HepG2 (cell line): Measurements from ENCODE around the gene ST3GAL5. TPM values are rescaled to one million over a fixed set of nuclear protein-coding genes. Genes with fewer than 3 reads are reported as not detected.

ENCODE experiments used
- ATAC-seq: fragments of 200-7000 bp; cut with Tn5 transposase; 3 replicates; pipeline ENCODE4 v1.9.1; 2020; ENCODE audit warnings: mild to moderate bottlenecking, moderate library complexity
- BruUV-seq: library from RNA; stranded (reverse); fragments of 400-500 nt; replicated peaks from 2 replicates; lab custom pipeline; 2021; lab: Mats Ljungman, UMichigan
- CTCF ChIA-PET: fragments of 300-600 bp; formaldehyde crosslinking; extraction: SDS; loops from one replicate; lab custom pipeline; 2021; ENCODE audit warnings: low total read pairs, inconsistent platforms, low intra/inter-chr PET ratio; lab: Yijun Ruan, JAX
- POLR2A ChIA-PET: fragments of 350-600 bp; sonication (Branson Sonifier 250); formaldehyde crosslinking; loops from one replicate; lab custom pipeline; 2020; ENCODE audit warnings: antibody characterized with exemption, inconsistent platforms; lab: Yijun Ruan, JAX
- DNase-seq: peaks from one replicate; pipeline ENCODE4 v3.0.0-alpha.2; 2015; ENCODE audit warnings: low spot score
- FAIRE-seq: peaks from 3 replicates; lab custom pipeline; 2011; peaks lifted over from hg19 to GRCh38; lab: Jason Lieb, UNC
- H2AFZ ChIP-seq: one replicate; pipeline ENCODE4 v1.6.1; 2011; ENCODE audit warnings: low read length, inconsistent platforms
- H3K27ac ChIP-seq: fragments of 300-600 bp; 3 replicates; pipeline ENCODE4 v1.8.0; 2011; ENCODE audit warnings: mixed run types, mild to moderate bottlenecking, mixed read lengths, low read length, inconsistent platforms; ENCODE audit not compliant: insufficient read depth; ENCODE audit errors: extremely low read length
- H3K27me3 ChIP-seq, 2 experiments: fragments of 200-600 bp in 1 of 2; 2 replicates in 1 of 2; 3 replicates in 1 of 2; pipeline versions ENCODE4 v1.6.0 to v1.8.0; 2011; ENCODE audit warnings: low read length in 2 of 2, mild to moderate bottlenecking in 2 of 2, moderate library complexity in 2 of 2, inconsistent platforms in 1 of 2; ENCODE audit not compliant: insufficient read depth in 2 of 2, control insufficient read depth in 1 of 2
- H3K36me3 ChIP-seq, 2 experiments: fragments of 200-600 bp in 1 of 2; replicated peaks in 1 of 2; 2 replicates in 1 of 2; 3 replicates in 1 of 2; pipeline versions ENCODE4 v1.5.1 to v1.8.0; 2011; ENCODE audit warnings: low read length in 2 of 2, inconsistent platforms in 1 of 2; ENCODE audit not compliant: insufficient read depth in 2 of 2, control insufficient read depth in 1 of 2
- H3K4me1 ChIP-seq: 2 replicates; pipeline ENCODE4 v1.5.1; 2012; ENCODE audit warnings: low read length, inconsistent platforms; ENCODE audit not compliant: insufficient read depth
- H3K4me2 ChIP-seq: 2 replicates; pipeline ENCODE4 v1.6.0; 2011; ENCODE audit warnings: low read depth, low read length, inconsistent platforms
- H3K4me3 ChIP-seq, 3 experiments: fragments of 200-600 bp in 1 of 3; sonication (generic), shearing (Covaris generic) in 1 of 3; replicated peaks in 1 of 3; 2 replicates each; pipeline ENCODE4 v1.5.1; 2011 to 2016; ENCODE audit warnings: low read length in 3 of 3, inconsistent platforms in 2 of 3, low read depth in 2 of 3, mild to moderate bottlenecking in 2 of 3, control low read depth in 1 of 3, mixed read lengths in 1 of 3; ENCODE audit not compliant: insufficient read depth in 1 of 3
- H3K79me2 ChIP-seq: one replicate; pipeline ENCODE4 v1.6.1; 2011; ENCODE audit warnings: low read length, inconsistent platforms; ENCODE audit not compliant: insufficient read depth
- H3K9ac ChIP-seq: 2 replicates; pipeline ENCODE4 v1.6.0; 2011; ENCODE audit warnings: mild to moderate bottlenecking, low read depth, low read length, inconsistent platforms; ENCODE audit not compliant: insufficient read depth
- H3K9me3 ChIP-seq: 2 replicates; pipeline ENCODE4 v1.5.1; 2012; ENCODE audit warnings: mild to moderate bottlenecking, low read length
- H4K20me1 ChIP-seq: 2 replicates; pipeline ENCODE4 v1.6.0; 2011; ENCODE audit warnings: inconsistent platforms, mild to moderate bottlenecking, low read length, moderate library complexity; ENCODE audit not compliant: insufficient read depth
- ATF4 ChIP-seq, 2 experiments: fragments of 450-650 bp in 1 of 2; sonication (generic) in 1 of 2; formaldehyde crosslinking; IDR thresholded peaks; 2 replicates each; pipeline versions ENCODE4 v1.5.0 to v1.8.0; 2020 to 2022; ENCODE audit warnings: mild to moderate bottlenecking in 1 of 2, missing genetic modification reagents in 1 of 2
- HNRNPUL1 ChIP-seq: fragments of 200-400 bp; formaldehyde crosslinking; IDR thresholded peaks from 2 replicates; pipeline ENCODE4 v1.6.1; 2017; ENCODE audit warnings: low read depth, mild to moderate bottlenecking, low read length, moderate library complexity
- SALL1 ChIP-seq: sonication (generic); formaldehyde crosslinking; IDR thresholded peaks from 2 replicates; pipeline ENCODE4 v1.8.0; 2022; ENCODE audit warnings: mild to moderate bottlenecking, missing genetic modification reagents
- SNAPC4 ChIP-seq: sonication (generic); formaldehyde crosslinking; IDR thresholded peaks from 2 replicates; pipeline ENCODE4 v1.4.0; 2020; ENCODE audit warnings: mild to moderate bottlenecking, missing genetic modification reagents
- TAF15 ChIP-seq: fragments of 200-400 bp; formaldehyde crosslinking; IDR thresholded peaks from one replicate; pipeline ENCODE4 v1.6.1; 2018; ENCODE audit warnings: mild to moderate bottlenecking, low read depth, low read length; ENCODE audit not compliant: poor library complexity, severe bottlenecking
- TEAD2 ChIP-seq: sonication (generic); formaldehyde crosslinking; IDR thresholded peaks from 2 replicates; pipeline ENCODE4 v1.9.0; 2021; ENCODE audit warnings: missing genetic modification reagents
- WGBS: methylation state at CpG from one replicate; pipeline ENCODE4 v1.1.6; 2017; ENCODE audit warnings: low lambda C conversion rate; 5-methylcytosine and 5-hydroxymethylcytosine counted together
- in situ Hi-C: cut with HindIII; loops from 2 replicates; pipeline ENCODE4 v1.10.0; 2017; ENCODE audit warnings: low pct_unique_long_range_greater_than_20kb; ENCODE audit not compliant: extremely low pct_ligation_motif_present
- intact Hi-C: fragments of 100-400 bp; cut with micrococcal nuclease; formaldehyde crosslinking; loops from one replicate; pipeline ENCODE4 v1.10.0; 2022; ENCODE audit not compliant: unreplicated experiment
- polyA plus RNA-seq, 8 experiments: library from polyadenylated mRNA; depleted of rRNA in 3 of 8; stranded (reverse) in 7 of 8; unstranded in 1 of 8; fragments of >200 nt; fragmentation: Illumina TruSeq in 4 of 8; extraction: Trizol in 4 of 8; gene quantifications; 2 replicates each; pipeline versions ENCODE4 v1.2.1 to v1.2.3, GENCODE V29; 2011 to 2016; ENCODE audit warnings: low read depth in 4 of 8, missing spikeins in 1 of 8, mixed read lengths in 1 of 8; ENCODE audit not compliant: insufficient read depth in 1 of 8
- total RNA-seq, 5 experiments: library from RNA; depleted of rRNA; stranded (reverse); fragments of >200 nt; fragmentation: Illumina TruSeq; extraction: Trizol; gene quantifications; 2 replicates each; pipeline ENCODE4 v1.2.3, GENCODE V29; 2016; ENCODE audit warnings: low read depth in 1 of 5

The ST3GAL5 gene
- total and polyA plus RNA-seq, 2 of the 13 experiments (the other 11 are each of a cell fraction or from before 2014, with no cell fraction given), result 1.3 to 2.0 TPM

DNA sequence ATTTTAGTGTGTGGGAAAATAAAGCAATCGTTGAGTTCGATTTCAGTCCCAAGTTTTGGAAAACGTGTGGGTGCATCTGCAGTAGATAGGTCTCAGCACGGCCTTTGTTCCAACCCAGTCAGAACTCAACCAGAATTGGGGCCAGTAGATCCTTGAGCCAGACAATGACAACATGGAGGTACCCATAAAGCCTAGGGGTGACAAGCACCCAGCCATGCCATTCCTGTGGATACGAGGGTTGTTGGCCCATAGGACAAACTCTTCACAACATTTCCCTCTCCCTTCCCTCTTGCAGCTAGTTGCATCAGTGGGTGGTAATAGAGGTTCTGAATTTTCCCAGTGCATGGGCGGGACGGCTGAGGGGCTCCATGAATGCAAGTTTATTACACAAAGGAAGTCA, 60.1 kb downstream of the ST3GAL5 start:
- no peak overlapping the region for H3K4me2 ChIP-seq
- TF ChIP-seq TAF15, result no peak
- peak in 1 of 2 experiments; percentile 88; a peak in 2 of 4 replicates for TF ChIP-seq ATF4 (CRISPR knock-in tag; IDR thresholded peaks at IDR 0.05)
- TF ChIP-seq, all 625 proteins: peak for 1
- POLR2A ChIA-PET, result no interaction called here

GRCh38 chr2:85827879-85828569, 60.8 kb downstream of the ST3GAL5 start:
- in situ Hi-C loops, result loop anchor here (5.0 kb wide), 1 partner anchor 249 kb away; no protein-coding TSS in a partner anchor
- ChIA-PET CTCF (interaction anchor here (1.0 to 3.6 kb wide), 4 partner anchors 61 to 540 kb away, joined by 3 to 33 read pairs (median 6); partner anchors contain the start of gene ST3GAL5), POLR2A (no interaction called here)
- H3K4me2 ChIP-seq, result peak overlapping the region; percentile 80
- BruUV-seq, result no TSS peak
- H3K79me2 ChIP-seq, result no peaks in the 10 kb centered on the region
- H3K4me1 ChIP-seq, result peaks cover 6% of the 10 kb centered on the region; the same call in 1 of the 2 replicates
- peak overlapping the region; percentile 35; the same call in 1 of the 2 replicates for H3K9ac ChIP-seq
- H3K9me3 ChIP-seq, result no peaks in the 10 kb centered on the region
- intact Hi-C loops, result loop anchor here (1.0 to 5.0 kb wide), 2 partner anchors 252 to 544 kb away; no protein-coding TSS in a partner anchor
- no peaks in the 10 kb centered on the region for H4K20me1 ChIP-seq
- DNase-seq (no peak), ATAC-seq (peak; percentile 49), FAIRE-seq (no peak)
- no peaks in the 10 kb centered on the region for H3K36me3 ChIP-seq
- no peak overlapping the region for H3K27ac ChIP-seq
- H2AFZ ChIP-seq, result peak overlapping the region; percentile 47
- WGBS, result 34% methylated on average over 18 of the region's 18 CpGs
- peaks cover 3 to 8% of the 10 kb centered on the region in 2 experiments; a peak in 2 of 5 replicates for H3K27me3 ChIP-seq
- H3K4me3 ChIP-seq, result peak overlapping the region in 2 of 3 experiments; percentile 36 to 69; a peak in 4 of 6 replicates
- TF ChIP-seq SNAPC4 (CRISPR knock-in tag) (0 out of 2 replicates have a peak, but pooled peaks have one; percentile 20), TEAD2 (CRISPR knock-in tag) (no peak), HNRNPUL1 (no peak), SALL1 (CRISPR knock-in tag) (0 out of 2 replicates have a peak, but pooled peaks have one; percentile 3)

More for the DNA sequence above, 60.1 kb downstream of the ST3GAL5 start:
- intact Hi-C loops, result loop anchor here (5.0 kb wide), 1 partner anchor 544 kb away; no protein-coding TSS in a partner anchor
- Histone ChIP-seq H3K27ac (no peak overlapping the region), H3K36me3 (no peaks in the 10 kb centered on the region), H3K4me1 (peaks cover 6% of the 10 kb centered on the region; the same call in 1 of the 2 replicates), H3K27me3 (peaks cover 3 to 8% of the 10 kb centered on the region in 2 experiments; a peak in 2 of 5 replicates), H3K9me3 (no peaks in the 10 kb centered on the region), H2AFZ (no peak overlapping the region), H3K9ac (no peak overlapping the region), H3K4me3 (no peak overlapping the region), H4K20me1 (no peaks in the 10 kb centered on the region), H3K79me2 (no peaks in the 10 kb centered on the region)
- DNase-seq (no peak), FAIRE-seq (no peak), ATAC-seq (no peak)
- CTCF ChIA-PET, result interaction anchor here (3.6 kb wide), 1 partner anchor 251 kb away, joined by 33 read pairs; no protein-coding TSS in a partner anchor
- in situ Hi-C loops, result loop anchor here (5.0 kb wide), 1 partner anchor 249 kb away; no protein-coding TSS in a partner anchor
- no TSS peak for BruUV-seq
- 37% methylated on average over 7 of the region's 7 CpGs for WGBS
